ENCODE data around the gene FAM167B.
"Not testable (repeated sequence)": the region's sequence is repeated elsewhere in the genome, so short reads cannot be mapped to it uniquely, and the experiment has no call there.

The FAM167B gene

DNA sequence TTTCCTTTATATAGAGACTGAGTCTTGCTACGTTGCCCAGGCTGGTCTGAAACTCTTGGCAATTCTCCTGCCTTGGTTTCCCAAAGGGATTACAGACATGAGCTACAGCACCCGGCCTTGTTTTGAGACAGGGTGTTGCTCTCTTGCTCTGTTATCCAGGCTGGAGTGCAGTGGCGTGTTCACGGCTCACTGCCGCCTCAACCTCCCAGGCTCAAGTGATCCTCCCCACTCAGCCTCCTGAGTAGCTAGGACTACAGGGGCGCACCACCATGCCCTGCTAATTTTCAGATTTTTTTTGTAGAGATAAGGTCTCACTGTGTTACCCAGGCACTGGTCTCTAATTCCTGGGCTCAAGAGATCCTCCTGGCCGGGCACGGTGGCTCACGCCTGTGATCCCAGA is 18.8 kb downstream of the FAM167B start:
- no peak for DNase-seq

DNA sequence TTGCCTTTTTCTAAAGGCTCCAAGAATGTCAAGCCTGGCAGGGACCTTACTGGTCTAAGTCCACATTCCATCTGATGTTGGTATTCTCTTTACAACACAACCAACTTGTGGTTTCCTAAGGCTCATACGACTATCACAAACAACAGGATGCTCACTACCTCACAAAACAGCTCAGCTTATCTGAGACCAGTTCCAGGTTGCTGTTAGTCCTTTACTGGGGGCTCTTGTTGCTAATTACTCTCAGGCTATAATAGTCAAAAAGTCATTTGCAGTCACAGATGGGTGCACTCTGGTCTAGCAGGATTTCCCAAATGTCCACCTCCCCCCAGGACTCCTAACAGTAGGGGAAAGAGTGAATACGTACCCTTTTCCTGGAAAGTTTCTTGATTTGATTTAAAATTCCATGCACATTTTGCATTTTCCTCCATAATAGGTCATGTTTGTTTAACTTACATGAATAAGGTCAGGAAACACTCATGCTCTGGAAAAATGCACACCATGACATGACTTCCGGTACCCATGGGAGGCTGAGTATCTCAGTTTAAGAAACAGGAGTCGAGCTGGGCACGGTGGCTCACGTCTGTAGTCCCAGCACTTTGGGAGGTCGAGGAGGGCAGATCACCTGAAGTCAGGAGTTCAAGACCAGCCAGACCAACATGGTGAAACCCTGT is 20.0 kb downstream of the FAM167B start:
- DNase-seq, result no peak

DNA sequence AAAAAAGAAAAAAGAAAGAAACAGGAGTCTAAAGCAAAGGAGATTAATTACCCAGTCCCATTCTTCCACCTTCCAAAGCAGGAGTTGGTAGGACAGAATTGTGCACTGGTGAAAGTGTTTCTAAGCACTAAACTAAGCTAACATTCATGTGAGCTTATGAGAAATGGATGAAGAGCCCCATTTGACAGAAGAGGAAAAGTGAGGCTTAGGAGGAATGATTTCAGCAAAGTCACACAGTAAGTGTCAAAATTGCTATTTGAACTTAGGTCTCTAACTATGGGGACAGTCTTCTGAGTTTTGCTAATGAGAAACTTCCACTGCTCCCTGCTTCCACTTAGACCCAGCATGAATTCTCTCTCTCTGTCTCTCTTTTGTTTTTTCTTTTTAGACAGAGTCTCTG is 22.7 kb downstream of the FAM167B start:
- no peak for DNase-seq

DNA sequence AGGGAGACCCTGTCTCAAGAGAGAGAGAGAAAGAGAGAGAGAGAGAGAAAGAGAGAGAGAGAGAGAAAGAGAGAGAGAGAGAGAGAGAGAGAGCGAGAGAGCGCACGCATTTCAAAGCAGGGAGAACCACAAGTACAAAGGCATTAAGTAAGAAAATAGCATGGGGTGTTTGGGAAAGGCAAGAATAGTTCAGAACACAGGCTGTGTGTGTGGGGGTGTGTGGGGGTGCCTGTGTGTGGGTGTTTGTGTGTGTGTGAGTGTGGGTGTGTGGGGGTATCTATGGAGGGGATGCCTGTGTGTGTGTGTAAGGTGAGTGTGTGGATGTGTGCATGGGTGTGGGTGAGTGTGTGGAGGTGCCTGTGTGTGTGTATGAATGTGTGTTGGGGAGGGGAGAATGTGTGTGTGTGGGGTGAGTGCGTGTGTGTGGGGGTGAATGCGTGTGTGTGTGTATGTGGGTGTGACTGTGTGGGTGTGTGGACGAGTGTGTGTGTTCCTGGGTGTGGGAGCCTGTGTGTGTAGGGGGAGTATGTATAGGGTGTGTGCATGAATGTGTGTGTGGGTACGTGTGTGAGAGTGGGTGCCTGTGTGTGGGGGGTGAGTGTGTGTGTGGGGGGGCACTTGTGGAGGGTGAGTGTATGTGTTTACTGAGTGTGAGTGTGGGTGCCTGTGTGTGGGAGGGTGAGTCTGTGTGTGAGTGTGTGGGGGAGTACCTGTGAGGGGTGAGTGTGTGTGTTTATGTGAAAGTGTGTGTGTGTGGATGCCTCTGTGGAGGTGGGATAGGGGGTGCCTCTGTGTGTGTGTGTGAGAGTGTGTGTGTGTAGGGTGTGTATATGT is 25.8 kb downstream of the FAM167B start:
- no peak for DNase-seq

DNA sequence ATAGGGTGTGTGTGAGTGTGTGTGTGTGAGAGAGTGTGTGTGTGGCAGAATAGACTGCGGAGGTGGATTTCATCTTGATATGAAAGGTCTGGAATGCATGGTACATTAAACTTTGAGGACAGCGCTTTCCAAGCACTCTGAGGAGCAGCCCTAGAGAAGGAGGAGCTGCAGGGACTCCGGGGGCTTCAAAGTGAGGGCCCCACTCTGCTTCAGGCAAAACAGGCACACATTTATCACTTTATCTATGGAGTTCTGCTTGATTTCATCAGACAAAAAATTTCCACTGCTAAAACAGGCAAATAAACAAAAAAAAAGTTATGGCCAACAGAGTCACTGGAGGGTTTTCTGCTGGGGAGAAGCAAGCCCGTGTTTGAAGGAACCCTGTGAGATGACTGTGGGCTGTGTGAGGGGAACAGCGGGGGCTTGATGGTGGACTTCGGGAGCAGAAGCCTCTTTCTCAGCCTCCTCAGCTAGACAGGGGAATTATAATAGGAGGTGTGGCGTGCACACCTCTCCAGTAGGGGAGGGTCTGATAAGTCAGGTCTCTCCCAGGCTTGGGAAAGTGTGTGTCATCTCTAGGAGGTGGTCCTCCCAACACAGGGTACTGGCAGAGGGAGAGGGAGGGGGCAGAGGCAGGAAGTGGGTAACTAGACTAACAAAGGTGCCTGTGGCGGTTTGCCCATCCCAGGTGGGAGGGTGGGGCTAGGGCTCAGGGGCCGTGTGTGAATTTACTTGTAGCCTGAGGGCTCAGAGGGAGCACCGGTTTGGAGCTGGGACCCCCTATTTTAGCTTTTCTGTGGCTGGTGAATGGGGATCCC is 26.6 kb downstream of the FAM167B start:
- DNase-seq, result no peak

DNA sequence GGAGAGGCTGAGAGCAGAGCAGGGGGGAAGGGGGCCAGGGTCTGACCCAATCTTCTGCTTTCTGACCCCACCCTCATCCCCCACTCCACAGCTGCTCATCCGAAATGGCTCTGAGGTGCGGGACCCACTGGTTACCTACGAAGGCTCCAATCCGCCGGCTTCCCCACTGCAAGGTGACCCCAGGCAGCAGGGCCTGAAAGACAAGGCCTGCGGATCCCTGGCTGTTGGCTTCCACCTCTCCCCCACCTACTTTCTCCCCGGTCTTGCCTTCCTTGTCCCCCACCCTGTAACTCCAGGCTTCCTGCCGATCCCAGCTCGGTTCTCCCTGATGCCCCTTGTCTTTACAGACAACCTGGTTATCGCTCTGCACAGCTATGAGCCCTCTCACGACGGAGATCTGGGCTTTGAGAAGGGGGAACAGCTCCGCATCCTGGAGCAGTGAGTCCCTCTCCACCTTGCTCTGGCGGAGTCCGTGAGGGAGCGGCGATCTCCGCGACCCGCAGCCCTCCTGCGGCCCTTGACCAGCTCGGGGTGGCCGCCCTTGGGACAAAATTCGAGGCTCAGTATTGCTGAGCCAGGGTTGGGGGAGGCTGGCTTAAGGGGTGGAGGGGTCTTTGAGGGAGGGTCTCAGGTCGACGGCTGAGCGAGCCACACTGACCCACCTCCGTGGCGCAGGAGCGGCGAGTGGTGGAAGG is 27.8 kb downstream of the FAM167B start:
- DNase-seq, result no peak

DNA sequence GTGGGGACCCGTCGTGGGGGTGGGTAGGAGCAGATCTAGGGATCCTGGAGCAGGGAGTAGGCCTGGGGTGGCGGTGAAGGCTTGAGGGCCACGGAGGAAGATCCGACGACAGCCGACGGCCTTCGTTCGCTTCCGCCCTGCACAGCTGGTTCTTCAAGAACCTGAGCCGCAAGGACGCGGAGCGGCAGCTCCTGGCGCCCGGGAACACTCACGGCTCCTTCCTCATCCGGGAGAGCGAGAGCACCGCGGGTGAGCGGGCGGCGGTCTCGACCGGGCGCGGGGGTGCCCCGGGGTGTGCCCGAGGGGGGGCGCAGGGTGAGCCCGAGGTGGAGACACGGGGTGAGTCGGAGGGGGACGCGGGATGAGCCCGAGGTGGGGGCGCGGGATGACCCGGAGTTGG is 28.4 kb downstream of the FAM167B start:
- no peak for DNase-seq

DNA sequence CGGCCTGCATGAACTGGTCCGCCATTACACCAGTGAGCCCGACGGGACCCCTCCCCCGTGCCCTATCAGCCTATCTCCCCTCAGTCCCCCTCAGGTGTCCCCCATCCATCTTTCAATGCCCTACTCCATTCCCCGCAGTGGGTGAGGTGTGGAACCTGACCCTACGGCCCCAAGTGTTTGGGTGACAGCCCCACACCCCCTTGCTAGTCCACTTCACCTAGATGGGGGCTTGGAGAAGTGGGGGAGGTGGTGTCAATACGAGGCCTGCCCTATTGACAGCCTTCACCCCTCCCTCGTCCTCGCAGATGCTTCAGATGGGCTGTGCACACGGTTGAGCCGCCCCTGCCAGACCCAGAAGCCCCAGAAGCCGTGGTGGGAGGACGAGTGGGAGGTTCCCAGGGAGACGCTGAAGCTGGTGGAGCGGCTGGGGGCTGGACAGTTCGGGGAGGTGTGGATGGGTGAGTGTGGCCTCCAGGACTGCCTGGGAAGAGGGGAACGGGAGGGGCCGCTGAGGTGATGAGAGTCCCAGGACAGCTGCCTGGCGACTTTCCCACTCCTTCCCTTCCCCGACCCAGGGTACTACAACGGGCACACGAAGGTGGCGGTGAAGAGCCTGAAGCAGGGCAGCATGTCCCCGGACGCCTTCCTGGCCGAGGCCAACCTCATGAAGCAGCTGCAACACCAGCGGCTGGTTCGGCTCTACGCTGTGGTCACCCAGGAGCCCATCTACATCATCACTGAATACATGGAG is 29.2 kb downstream of the FAM167B start:
- no peak for DNase-seq

DNA sequence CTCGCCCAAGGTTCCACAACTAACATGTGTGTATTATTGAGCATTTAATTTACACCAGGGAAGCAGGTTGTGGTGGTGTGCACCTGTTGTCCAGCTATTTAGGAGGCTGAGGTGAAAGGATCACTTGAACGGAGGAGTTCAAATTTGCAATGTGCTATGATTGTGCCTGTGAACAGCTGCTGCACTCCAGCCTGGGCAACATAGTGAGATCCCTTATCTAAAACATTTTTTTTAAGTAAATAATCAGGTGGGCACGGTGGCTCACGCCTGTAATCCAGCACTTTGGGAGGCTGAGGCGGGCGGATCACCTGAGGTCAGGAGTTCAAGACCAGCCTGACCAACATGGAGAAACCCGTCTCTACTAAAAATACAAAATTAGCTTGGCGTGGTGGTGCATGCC is 37.8 kb downstream of the FAM167B start:
- DNase-seq, result not testable (repeated sequence)

DNA sequence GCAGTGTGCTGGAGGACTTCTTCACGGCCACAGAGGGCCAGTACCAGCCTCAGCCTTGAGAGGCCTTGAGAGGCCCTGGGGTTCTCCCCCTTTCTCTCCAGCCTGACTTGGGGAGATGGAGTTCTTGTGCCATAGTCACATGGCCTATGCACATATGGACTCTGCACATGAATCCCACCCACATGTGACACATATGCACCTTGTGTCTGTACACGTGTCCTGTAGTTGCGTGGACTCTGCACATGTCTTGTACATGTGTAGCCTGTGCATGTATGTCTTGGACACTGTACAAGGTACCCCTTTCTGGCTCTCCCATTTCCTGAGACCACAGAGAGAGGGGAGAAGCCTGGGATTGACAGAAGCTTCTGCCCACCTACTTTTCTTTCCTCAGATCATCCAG is 38.6 kb downstream of the FAM167B start:
- no peak for DNase-seq

DNA sequence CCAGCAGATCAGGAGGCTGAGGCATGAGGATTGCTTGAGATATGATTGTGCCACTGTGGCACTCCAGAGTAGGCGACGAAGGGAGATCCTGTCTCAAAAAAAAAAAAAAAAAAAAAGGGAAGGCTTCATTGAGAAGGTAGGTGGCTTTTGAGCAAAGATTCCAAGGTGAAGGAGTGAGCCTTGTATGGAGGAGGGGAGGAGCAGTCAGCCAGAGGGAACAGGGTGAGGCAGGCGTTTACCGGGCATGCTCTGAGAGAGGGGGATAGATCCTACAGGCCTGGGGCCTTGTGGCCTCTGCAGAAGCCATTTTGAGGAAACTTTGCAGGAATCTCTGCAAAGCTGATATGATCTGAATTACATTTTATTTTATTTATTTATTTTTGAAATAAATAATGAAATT is 39.7 kb downstream of the FAM167B start:
- no peak for DNase-seq

DNA sequence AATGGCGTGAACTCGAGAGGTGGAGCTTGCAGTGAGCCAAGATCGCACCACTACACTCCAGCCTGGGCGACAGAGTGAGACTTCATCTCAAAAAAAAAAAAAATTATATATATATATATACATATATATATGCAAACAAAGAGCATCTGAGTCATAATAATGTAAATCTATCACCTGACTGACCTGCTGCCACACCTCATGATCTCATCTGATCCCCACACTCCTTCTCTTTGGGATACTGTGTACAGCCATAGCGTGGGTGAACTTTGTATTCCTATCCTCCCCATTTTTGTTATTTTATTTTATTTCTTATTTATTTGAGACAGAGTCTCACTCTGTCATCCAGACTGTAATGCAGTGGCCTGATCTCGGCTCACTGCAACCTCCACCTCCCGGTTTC is 42.2 kb downstream of the FAM167B start:
- DNase-seq, result no peak

DNA sequence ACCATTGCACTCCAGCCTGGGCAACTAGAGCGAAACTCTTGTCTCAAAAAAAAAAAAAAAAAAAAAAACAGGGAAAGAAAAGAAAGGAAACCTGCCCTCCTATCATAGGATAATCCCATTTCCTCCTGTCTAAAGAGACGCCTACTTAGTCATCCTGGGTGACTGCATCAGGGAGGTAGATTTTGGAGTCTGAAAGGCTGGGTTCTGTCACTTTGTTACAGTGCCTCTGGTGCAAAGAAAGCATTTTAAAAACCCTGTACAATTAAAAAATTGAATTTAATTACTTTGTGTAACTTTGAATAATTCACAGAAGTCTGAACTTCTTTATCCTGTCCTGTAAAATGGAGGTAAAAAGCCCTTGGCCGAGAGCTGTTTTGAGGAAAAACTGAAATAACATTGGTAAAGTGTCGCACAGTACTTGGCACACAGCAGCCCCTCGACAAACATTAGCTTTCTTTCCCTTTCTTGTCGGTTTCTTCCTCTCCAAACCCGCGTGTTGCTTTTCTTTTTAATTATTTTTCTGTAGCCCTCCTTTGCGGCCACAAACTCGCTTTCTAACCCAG is 44.2 kb downstream of the FAM167B start:
- no peak for DNase-seq

DNA sequence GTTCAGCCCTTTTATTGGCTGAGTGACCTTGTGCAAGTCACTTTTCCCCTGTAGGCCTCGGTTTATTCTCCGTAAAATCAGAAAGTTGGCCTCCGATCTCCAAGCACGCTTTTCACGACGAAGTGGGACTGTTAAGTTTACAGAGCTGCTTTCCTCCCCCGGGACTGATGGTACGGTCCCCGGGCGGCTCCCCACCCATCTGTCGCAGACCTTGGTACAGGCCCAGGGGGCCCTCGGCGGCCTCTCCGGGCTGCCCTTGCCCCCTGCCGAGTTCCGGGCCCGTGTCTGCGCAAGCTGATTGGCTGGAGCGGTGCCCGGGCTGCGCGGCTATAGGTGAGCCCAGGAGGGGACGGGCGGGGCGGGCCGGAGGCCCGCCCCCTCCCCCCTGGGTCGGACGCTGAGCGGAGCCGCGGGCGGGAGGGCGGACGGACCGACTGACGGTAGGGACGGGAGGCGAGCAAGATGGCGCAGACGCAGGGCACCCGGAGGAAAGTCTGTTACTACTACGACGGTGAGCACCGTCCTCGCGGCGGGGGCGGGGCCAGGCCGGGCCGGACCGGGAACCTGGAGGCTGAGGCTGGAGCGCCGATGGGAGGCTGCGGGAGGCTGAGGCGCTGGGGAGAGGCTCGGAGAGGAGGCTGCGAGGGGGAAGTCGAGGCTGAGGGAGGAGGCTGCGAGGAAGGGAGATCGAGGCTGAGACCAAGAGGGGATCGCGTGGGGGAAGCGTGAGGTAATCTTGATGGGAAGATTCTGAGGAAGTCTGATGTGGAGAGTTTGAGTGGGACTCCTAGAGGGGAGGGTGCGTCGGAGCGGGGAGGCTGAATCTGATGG is 44.9 kb downstream of the FAM167B start, which contains the start of gene HDAC1:
HDAC1 (plus strand) TSS at position 376 of the 831 bp plus-strand sequence; CDS start at position 463, 87 bp downstream.
- DNase-seq, result peak; percentile 93

DNA sequence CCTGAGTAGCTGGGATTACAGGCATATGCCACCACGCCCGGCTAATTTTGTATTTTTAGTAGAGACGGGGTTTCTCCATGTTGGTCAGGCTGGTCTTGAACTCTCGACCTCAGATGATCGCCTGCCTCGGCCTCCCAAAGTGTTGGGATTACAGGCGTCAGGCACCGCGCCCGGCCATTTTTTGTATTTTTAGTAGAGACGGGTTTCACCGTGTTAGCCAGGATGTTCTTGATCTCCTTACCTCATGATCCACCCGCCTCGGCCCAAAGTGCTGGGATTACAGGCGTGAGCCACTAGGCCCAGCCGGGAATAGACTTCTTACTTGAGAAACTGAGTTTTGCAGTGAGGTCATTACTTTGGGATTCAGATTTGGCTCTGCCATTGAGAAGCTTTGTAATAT is 51.2 kb downstream of the FAM167B start:
- DNase-seq, result not testable (repeated sequence)
